ENCODE results near the gene WDR91. TPM values are rescaled to one million over a fixed set of nuclear protein-coding genes. Genes with fewer than 3 reads are reported as not detected.

WDR91 gene
- polyA plus RNA-seq = 5.9 TPM

GRCh38 chr7:135211179-135211945, at the start of gene WDR91:
TSS of gene WDR91 (minus strand) at chr7:135211526. CDS start at chr7:135211502, 24 bp downstream.
- Mint-ChIP-seq H3K27ac (peak within 1 kb of the TSS; percentile 64 to 98 (median 94)), H3K4me3 (peak within 1 kb of the TSS; percentile 89 to 98 (median 96)), H3K9me3 (no peaks in the 10 kb centered on the region), H3K36me3 (peaks cover under 1% of the 10 kb centered on the region), H3K27me3 (peaks cover 2% of the 10 kb centered on the region), H3K4me1 (peaks cover 23 to 34% (median 24%) of the 10 kb centered on the region in 3 donors)

DNA sequence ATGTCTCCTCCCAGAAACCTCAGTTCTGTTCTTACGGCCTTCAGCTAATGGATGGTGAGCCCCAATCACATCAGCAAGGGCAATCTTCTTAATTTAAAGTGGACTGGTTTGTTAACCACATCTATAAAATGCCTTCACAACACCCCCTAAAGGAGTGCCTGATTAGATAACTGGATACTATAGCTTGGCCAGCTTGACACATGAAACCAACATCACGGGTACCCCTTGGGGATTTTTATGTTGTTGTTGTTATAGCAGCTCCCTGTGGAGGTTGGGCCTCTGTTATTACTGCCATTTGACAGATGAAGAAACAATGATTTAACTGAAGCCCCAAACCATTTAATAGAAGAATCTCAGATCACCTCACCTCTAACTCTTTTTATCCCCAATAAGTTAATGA, 49.1 kb upstream of the WDR91 start:
- H3K27ac Mint-ChIP-seq = no peak overlapping the region
- H3K27me3 Mint-ChIP-seq = peaks cover 5% of the 10 kb centered on the region
- no peaks in the 10 kb centered on the region for H3K4me1 Mint-ChIP-seq
- peaks cover 6 to 11% (median 6%) of the 10 kb centered on the region in 3 donors for H3K9me3 Mint-ChIP-seq
- H3K36me3 Mint-ChIP-seq = peaks cover 1% of the 10 kb centered on the region
- H3K4me3 Mint-ChIP-seq = no peak overlapping the region

- H3K36me3 Mint-ChIP-seq = peaks cover 1% of the 10 kb centered on the region
- peaks cover 5% of the 10 kb centered on the region for H3K27me3 Mint-ChIP-seq
- peaks cover 3 to 10% (median 3%) of the 10 kb centered on the region in 3 donors for H3K9me3 Mint-ChIP-seq
- H3K27ac Mint-ChIP-seq = no peak overlapping the region
- no peaks in the 10 kb centered on the region for H3K4me1 Mint-ChIP-seq
- no peak overlapping the region for H3K4me3 Mint-ChIP-seq
These were observed 48.4 kb upstream of the WDR91 start for GRCh38 chr7:135259702-135260101.

GRCh38 chr7:135258585-135258984, 47.3 kb upstream of the WDR91 start:
- H3K36me3 Mint-ChIP-seq = peaks cover 1% of the 10 kb centered on the region
- H3K27me3 Mint-ChIP-seq = peaks cover 5% of the 10 kb centered on the region
- H3K4me1 Mint-ChIP-seq = no peaks in the 10 kb centered on the region
- no peak overlapping the region for H3K4me3 Mint-ChIP-seq
- H3K9me3 Mint-ChIP-seq = peaks cover 0 to 8% (median 0%) of the 10 kb centered on the region in 3 donors
- H3K27ac Mint-ChIP-seq = peak overlapping the region in 1 of 3 donors; percentile 41

- Mint-ChIP-seq H3K4me1 (no peaks in the 10 kb centered on the region), H3K4me3 (no peak overlapping the region), H3K9me3 (peaks cover 0 to 2% (median 0%) of the 10 kb centered on the region in 3 donors), H3K27ac (no peak overlapping the region), H3K36me3 (peaks cover 1% of the 10 kb centered on the region), H3K27me3 (peaks cover 5% of the 10 kb centered on the region)
These were observed 46.5 kb upstream of the WDR91 start for GRCh38 chr7:135257790-135258189.

DNA sequence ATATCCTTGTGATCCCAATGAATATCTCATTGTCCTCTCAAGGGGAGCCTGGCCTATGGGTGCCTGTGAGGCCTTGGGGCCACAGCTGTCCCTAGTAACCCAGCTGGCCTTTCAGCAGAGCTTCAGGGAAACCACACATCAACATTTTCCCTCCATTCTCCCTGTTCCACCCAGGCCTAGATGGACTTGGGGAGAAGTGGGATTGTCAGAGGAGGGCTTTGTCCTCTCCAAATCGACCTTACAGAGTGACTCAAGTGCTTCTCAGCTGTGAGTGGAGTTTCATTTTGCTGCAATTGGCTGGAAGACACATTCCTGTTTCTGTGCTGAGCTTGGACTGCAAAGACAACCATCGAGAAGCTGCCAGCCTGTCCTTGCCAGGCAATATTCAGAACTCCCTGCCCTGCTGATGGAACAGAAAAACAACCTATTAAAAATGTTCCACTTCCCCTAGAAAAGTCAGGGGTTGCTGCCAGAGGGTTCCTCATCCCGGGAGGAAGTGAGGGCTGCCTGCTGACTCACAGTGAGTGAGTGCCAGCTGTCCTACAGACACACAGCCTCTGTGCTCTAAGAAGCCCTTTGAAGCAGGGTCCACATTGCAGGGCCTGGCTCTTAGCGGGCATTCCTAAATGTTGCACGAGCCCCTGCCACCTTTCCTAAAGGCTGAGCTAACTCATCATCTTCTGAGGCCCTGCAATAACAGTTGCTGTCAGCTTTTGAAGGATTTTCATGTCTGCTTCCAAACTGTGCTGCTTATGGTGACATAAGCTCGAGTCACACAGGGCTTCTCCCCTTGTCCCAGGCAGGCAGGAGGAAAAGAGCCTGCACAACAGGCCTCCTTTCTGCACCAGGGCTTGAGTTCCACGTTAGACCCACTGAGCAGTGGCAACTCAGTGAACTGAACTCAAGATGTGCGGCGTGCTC, 42.8 kb upstream of the WDR91 start:
- H3K27me3 Mint-ChIP-seq = no peaks in the 10 kb centered on the region
- no peak overlapping the region for H3K4me3 Mint-ChIP-seq
- peaks cover 0 to 2% (median 0%) of the 10 kb centered on the region in 3 donors for H3K4me1 Mint-ChIP-seq
- no peaks in the 10 kb centered on the region for H3K9me3 Mint-ChIP-seq
- H3K27ac Mint-ChIP-seq = no peak overlapping the region
- H3K36me3 Mint-ChIP-seq = no peaks in the 10 kb centered on the region

GRCh38 chr7:135251496-135252391, 40.4 kb upstream of the WDR91 start:
- Mint-ChIP-seq H3K9me3 (no peaks in the 10 kb centered on the region), H3K27me3 (no peaks in the 10 kb centered on the region), H3K4me3 (no peak overlapping the region), H3K4me1 (peaks cover 0 to 2% (median 0%) of the 10 kb centered on the region in 3 donors), H3K27ac (no peak overlapping the region), H3K36me3 (no peaks in the 10 kb centered on the region)

GRCh38 chr7:135248546-135248945, 37.2 kb upstream of the WDR91 start:
- no peak overlapping the region for H3K4me3 Mint-ChIP-seq
- no peaks in the 10 kb centered on the region for H3K27me3 Mint-ChIP-seq
- H3K36me3 Mint-ChIP-seq = peaks cover 2% of the 10 kb centered on the region
- H3K27ac Mint-ChIP-seq = no peak overlapping the region
- H3K4me1 Mint-ChIP-seq = peaks cover 0 to 2% (median 0%) of the 10 kb centered on the region in 3 donors
- H3K9me3 Mint-ChIP-seq = no peaks in the 10 kb centered on the region

DNA sequence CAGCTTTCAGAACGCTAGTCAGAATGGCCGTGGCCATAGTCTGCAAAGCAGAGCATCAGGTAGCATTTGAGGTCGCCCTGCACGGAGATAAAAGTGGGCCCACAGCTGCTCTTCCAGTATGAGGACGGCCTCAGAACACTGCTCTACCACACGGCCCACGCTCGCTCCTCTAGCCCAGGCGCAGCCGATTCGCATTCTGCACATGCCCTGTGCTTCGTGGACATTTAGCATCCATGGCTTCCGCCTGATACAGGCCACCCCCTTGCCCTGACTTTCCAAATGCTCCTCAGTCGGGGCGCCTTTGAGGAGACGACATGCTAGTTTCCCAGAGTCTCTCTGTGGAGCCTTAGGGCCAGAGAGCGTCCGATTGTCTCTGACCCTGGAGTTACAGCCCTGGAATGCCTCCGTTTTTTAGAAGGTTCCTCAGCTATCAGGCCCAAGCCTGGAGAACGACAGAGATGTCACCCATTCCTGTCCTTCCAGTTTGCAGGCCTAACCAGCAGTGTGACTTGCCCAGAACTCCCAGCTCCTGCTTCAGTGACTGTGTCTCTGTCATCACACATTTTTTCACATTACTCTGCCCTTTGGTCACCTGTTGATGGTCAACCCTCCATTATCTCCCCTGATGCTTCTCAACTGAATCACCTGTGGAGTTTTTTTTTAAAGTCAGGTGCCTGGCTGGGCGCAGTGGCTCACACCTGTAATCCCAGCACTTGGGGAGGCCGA, 36.6 kb upstream of the WDR91 start:
- H3K9me3 Mint-ChIP-seq = no peaks in the 10 kb centered on the region
- peaks cover 2% of the 10 kb centered on the region for H3K36me3 Mint-ChIP-seq
- H3K4me1 Mint-ChIP-seq = peaks cover 0 to 2% (median 0%) of the 10 kb centered on the region in 3 donors
- H3K27ac Mint-ChIP-seq = no peak overlapping the region
- H3K27me3 Mint-ChIP-seq = no peaks in the 10 kb centered on the region
- H3K4me3 Mint-ChIP-seq = no peak overlapping the region

- Mint-ChIP-seq H3K27ac (no peak overlapping the region), H3K27me3 (no peaks in the 10 kb centered on the region), H3K36me3 (peaks cover 2% of the 10 kb centered on the region), H3K4me3 (no peak overlapping the region), H3K4me1 (no peaks in the 10 kb centered on the region), H3K9me3 (no peaks in the 10 kb centered on the region)
These were observed 35.0 kb upstream of the WDR91 start for GRCh38 chr7:135246191-135246825.

- no peaks in the 10 kb centered on the region for H3K27me3 Mint-ChIP-seq
- no peaks in the 10 kb centered on the region for H3K4me1 Mint-ChIP-seq
- H3K36me3 Mint-ChIP-seq = peaks cover 2% of the 10 kb centered on the region
- H3K27ac Mint-ChIP-seq = peak overlapping the region in 1 of 3 donors; percentile 87
- peak overlapping the region in 1 of 4 donors; percentile 51 for H3K4me3 Mint-ChIP-seq
- H3K9me3 Mint-ChIP-seq = no peaks in the 10 kb centered on the region
These were observed 34.2 kb upstream of the WDR91 start for GRCh38 chr7:135245226-135246190.

DNA sequence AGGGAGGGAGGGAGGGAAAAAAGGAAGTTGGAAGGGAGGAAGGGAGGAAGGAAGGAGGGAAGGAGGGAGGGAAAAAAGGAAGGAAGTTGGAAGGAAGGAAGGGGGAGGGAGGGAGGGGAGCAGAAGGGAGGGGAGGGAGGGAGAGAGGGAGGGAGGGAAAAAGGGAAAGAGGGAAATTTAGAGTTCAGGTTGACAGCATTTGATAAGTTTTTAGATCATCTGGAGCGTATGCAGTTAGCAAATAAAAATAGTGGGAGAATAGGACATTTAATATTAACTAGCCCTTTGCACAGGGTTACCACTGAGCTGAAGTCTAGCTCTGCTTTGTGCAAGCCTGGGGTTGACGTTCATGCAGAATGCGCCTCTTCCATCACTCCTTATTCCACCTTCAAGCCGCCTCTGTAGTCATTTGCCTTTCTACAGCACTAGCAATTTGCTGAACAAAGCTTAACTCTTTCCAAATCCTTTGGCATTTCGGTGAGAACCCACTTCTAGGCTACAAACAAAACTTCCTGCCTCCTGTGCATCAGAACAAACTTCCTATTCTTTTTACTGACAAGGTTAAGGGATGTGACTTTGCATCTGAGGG, 30.9 kb upstream of the WDR91 start:
- Mint-ChIP-seq H3K27ac (no peak overlapping the region), H3K27me3 (peaks cover 9% of the 10 kb centered on the region), H3K9me3 (no peaks in the 10 kb centered on the region), H3K4me1 (peaks cover 0 to 2% (median under 1%) of the 10 kb centered on the region in 3 donors), H3K4me3 (no peak overlapping the region), H3K36me3 (peaks cover 2% of the 10 kb centered on the region)
